GM19238 (cell line): ENCODE measurements around the gene GRB7.
"Not testable (repeated sequence)": the region's sequence is repeated elsewhere in the genome, so short reads cannot be mapped to it uniquely, and the experiment has no call there.

ENCODE experiments used
- DNase-seq: peaks from one replicate; pipeline ENCODE4 v3.0.0; 2011; ENCODE audit warnings: low spot score; ENCODE audit not compliant: insufficient read length

Gene GRB7

GRCh38 chr17:39751016-39751543 lies 13.3 kb downstream of the GRB7 start:
- no peak for DNase-seq

GRCh38 chr17:39751637-39752036 lies 13.9 kb downstream of the GRB7 start:
- DNase-seq = no peak

GRCh38 chr17:39752241-39752881 lies 14.6 kb downstream of the GRB7 start:
- no peak for DNase-seq

- peak; percentile 70 for DNase-seq
These were observed 15.9 kb downstream of the GRB7 start for GRCh38 chr17:39753514-39754160.

GRCh38 chr17:39754161-39754957 lies 16.6 kb downstream of the GRB7 start:
- peak; percentile 98 for DNase-seq

GRCh38 chr17:39754958-39755553 lies 17.3 kb downstream of the GRB7 start:
- no peak for DNase-seq

GRCh38 chr17:39755554-39756379 lies 18.0 kb downstream of the GRB7 start:
- DNase-seq = peak; percentile 72

- no peak for DNase-seq
These were observed 18.8 kb downstream of the GRB7 start for GRCh38 chr17:39756380-39757079.

GRCh38 chr17:39757176-39757662 lies 19.5 kb downstream of the GRB7 start:
- no peak for DNase-seq

- no peak for DNase-seq
These were observed 20.5 kb downstream of the GRB7 start for GRCh38 chr17:39757931-39758873.

GRCh38 chr17:39759204-39759603 lies 21.5 kb downstream of the GRB7 start:
- DNase-seq = no peak

GRCh38 chr17:39761861-39762496 lies 24.2 kb downstream of the GRB7 start:
- no peak for DNase-seq

- no peak for DNase-seq
These were observed 25.5 kb downstream of the GRB7 start for GRCh38 chr17:39763051-39763820.

GRCh38 chr17:39764171-39764570 lies 26.4 kb downstream of the GRB7 start:
- DNase-seq = not testable (repeated sequence)

GRCh38 chr17:39765175-39765574 lies 27.4 kb downstream of the GRB7 start:
- no peak for DNase-seq

GRCh38 chr17:39765766-39766165 lies 28.0 kb downstream of the GRB7 start:
- no peak for DNase-seq

GRCh38 chr17:39767147-39767546 lies 29.4 kb downstream of the GRB7 start:
- DNase-seq = no peak
